ENCODE measurements around the gene NCOA1. TPM values are rescaled to one million over a fixed set of nuclear protein-coding genes. Genes with fewer than 3 reads are reported as not detected.
"Not testable (repeated sequence)": the region's sequence is repeated elsewhere in the genome, so short reads cannot be mapped to it uniquely, and the experiment has no call there.

Gene NCOA1
- total RNA-seq, 1 experiment from 2014 or later = 2.4 TPM

DNA sequence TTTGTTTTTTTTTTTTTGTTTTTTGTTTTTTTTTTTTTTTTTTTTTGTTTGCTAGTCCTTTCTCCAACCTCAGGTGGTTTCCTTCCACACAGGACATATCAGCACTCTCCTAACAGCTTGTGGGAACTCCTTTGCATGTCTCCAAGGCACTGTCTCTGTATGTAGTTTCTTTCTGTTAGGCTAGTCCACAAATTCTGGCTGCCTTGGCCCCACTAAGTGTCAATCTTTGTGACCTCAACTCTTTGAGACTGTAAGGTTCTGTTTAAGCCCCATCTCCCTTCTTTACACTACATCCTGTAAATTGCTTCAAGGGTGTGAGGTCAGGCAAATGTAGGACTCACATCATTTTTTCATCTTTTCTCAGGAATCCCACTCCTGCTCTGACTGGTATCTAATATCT is 85.1 kb downstream of the NCOA1 start:
- Histone ChIP-seq H3K27me3 (no peaks in the 10 kb centered on the region), H3K4me3 (no peak overlapping the region), H3K36me3 (no peaks in the 10 kb centered on the region), H3K9me3 (no peaks in the 10 kb centered on the region)
- no peak for DNase-seq

DNA sequence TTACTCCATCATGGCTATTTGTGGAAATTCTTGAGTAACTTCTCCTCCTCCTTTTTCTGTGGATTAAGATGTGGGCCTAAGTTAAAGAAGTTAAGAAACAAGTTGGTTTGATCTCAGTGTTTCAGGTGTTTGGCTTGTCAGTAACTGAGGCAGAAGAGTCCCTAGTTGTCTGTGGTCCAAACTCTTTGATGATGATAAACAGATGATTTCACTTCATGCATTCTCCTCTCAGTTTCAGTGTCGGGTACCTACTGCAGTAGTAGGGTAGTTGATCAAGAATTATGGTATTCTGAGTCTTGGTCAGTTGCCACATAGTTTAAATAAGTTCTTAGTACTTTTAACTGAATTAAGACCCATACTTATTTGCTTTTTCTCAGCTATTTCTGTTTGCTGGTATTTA is 85.6 kb downstream of the NCOA1 start:
- Histone ChIP-seq H3K4me3 (no peak overlapping the region), H3K9me3 (no peaks in the 10 kb centered on the region), H3K27me3 (no peaks in the 10 kb centered on the region), H3K36me3 (no peaks in the 10 kb centered on the region)
- no peak for DNase-seq

GRCh38 chr2:24577481-24577880 is 86.4 kb downstream of the NCOA1 start:
- Histone ChIP-seq H3K27me3 (no peaks in the 10 kb centered on the region), H3K36me3 (no peaks in the 10 kb centered on the region), H3K4me3 (no peak overlapping the region), H3K9me3 (no peaks in the 10 kb centered on the region)
- no peak for DNase-seq

GRCh38 chr2:24579053-24579803 is 88.2 kb downstream of the NCOA1 start:
- no peak for DNase-seq
- Histone ChIP-seq H3K27me3 (no peaks in the 10 kb centered on the region), H3K4me3 (no peak overlapping the region), H3K9me3 (no peaks in the 10 kb centered on the region; the same call in 1 of the 2 replicates), H3K36me3 (no peaks in the 10 kb centered on the region)

DNA sequence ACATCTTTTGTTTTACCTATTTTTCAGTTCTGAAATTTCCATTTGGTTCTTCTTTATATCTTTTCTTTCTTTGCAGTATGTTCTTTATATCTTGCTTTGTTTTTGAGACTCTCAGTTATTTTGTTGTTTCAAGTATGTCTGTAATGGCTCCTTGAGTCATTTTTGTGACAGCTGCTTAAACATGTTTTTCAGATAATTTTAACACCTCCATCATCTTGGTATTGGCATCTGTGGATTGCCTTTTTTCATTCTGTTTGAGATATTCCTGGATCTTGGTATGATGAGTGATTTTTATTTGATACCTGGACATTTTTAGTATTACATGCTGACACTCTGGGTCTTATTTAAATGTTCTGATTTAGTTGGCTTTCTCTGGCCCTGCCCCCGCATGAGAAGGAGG is 89.5 kb downstream of the NCOA1 start:
- Histone ChIP-seq H3K36me3 (no peaks in the 10 kb centered on the region), H3K9me3 (no peaks in the 10 kb centered on the region; the same call in 1 of the 2 replicates), H3K4me3 (no peak overlapping the region), H3K27me3 (no peaks in the 10 kb centered on the region)
- DNase-seq = no peak

DNA sequence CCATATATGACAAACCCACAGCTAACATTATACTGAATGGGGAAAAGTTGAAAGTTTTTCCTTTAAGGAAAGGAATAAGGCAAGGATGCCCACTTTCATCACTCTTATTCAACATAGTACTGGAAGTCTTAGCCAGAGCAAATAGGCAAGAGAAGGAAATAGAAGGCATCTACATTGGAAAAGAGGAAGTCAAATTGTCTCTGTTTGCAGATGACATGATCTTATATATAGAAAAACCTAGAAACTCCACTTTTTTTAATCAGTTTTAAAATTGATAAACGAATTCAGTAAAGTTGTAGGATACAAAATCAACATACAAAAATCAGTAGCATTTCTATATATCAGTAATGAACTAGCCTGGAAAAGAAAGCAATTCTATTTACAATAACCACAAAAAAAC is 90.9 kb downstream of the NCOA1 start:
- H3K27me3 ChIP-seq, DNase-seq, H3K36me3 ChIP-seq, H3K9me3 ChIP-seq, H3K4me3 ChIP-seq: not testable (repeated sequence)

- Histone ChIP-seq H3K4me3 (no peak overlapping the region), H3K9me3 (no peaks in the 10 kb centered on the region; the same call in 1 of the 2 replicates), H3K27me3 (no peaks in the 10 kb centered on the region), H3K36me3 (no peaks in the 10 kb centered on the region)
- DNase-seq = no peak
These were observed 95.9 kb downstream of the NCOA1 start for GRCh38 chr2:24586955-24587354.

DNA sequence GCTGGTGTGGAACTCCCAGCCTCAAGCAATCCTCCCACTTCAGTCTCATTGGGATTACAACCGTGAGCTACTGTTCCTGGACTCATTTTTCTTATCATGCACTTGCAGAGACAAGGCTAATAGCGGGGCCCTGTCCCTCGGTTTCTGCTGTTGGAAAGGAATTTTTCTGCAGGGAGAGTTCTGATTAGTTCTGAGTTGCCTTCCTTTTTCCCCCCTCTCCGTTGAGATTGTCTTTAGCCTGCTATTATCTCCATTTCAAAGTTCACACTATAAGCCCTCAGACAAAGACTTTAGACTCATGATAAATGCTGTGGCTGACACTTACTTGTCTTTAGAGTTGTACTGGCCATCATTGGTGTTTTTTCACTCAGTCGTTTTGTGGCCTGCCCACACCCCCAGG is 97.2 kb downstream of the NCOA1 start:
- Histone ChIP-seq H3K4me3 (no peak overlapping the region), H3K27me3 (no peaks in the 10 kb centered on the region), H3K36me3 (no peaks in the 10 kb centered on the region), H3K9me3 (no peaks in the 10 kb centered on the region)
- no peak for DNase-seq

GRCh38 chr2:24592441-24593100 is 101.5 kb downstream of the NCOA1 start:
- H3K4me3 ChIP-seq = no peak overlapping the region
- no peaks in the 10 kb centered on the region for H3K9me3 ChIP-seq
- H3K27me3 ChIP-seq = no peaks in the 10 kb centered on the region
- no peaks in the 10 kb centered on the region for H3K36me3 ChIP-seq
- no peak for DNase-seq

GRCh38 chr2:24594283-24594682 is 103.2 kb downstream of the NCOA1 start:
- no peak for DNase-seq
- Histone ChIP-seq H3K27me3 (no peaks in the 10 kb centered on the region), H3K4me3 (no peak overlapping the region), H3K36me3 (no peaks in the 10 kb centered on the region), H3K9me3 (no peaks in the 10 kb centered on the region)

DNA sequence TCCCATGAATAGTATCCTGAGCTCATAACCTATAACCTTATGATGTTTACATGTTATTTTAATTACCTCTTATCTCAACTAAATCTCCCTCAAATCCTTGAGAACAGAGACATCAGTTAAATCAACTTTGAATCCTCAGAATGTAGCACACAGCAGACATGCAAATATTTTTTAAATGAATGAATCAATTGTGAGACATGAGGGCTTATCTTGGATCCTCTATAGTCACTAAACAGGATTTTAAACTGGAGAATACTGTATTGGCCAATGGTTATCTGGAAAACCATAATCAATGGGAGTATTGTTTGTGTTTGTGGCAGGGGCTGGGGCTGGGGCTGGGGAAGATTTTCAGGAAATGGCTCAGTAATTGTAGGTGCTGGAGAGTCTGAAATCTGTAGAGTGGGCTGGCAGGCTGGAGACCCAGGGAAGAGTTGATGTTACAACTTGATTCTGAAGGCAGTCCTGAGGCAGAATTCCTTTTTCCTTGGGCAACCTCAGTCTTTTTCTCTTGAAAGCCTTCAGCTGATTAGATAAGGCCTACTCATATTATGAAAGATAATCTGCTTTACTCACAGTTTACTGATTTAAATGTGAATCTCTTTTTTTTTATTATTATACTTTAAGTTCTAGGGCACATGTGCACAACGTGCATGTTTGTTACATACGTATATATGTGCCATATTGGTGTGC is 106.3 kb downstream of the NCOA1 start:
- no peak for DNase-seq

DNA sequence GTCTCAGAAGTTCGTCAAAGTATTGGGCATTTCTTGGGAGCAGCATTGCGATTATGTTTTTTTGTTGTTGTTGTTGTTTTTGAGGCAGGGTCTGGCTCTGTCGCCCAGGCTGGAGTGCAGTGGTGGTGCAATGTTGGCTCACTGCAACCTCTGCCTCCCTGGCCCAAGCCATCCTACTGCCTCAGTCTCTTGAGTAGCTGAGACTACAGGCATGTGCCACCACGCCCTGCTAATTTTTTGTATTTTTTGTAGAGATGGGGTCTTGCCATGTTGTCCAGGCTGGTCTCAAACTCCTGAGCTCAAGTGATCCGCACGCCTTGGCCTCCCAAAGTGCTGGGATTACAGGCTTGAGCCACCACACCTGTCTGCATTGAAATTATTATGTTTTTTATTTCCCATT is 109.1 kb downstream of the NCOA1 start:
- not testable (repeated sequence) for H3K36me3 ChIP-seq, H3K27me3 ChIP-seq, H3K9me3 ChIP-seq, DNase-seq, H3K4me3 ChIP-seq

More for the DNA sequence above, 106.3 kb downstream of the NCOA1 start:
- H3K9me3 ChIP-seq = no peaks in the 10 kb centered on the region
- H3K4me3 ChIP-seq = no peak overlapping the region
- H3K36me3 ChIP-seq = no peaks in the 10 kb centered on the region
- H3K27me3 ChIP-seq = no peaks in the 10 kb centered on the region

- no peaks in the 10 kb centered on the region for H3K9me3 ChIP-seq
- no peak overlapping the region for H3K4me3 ChIP-seq
- no peak for DNase-seq
- no peaks in the 10 kb centered on the region for H3K27me3 ChIP-seq
- no peaks in the 10 kb centered on the region for H3K36me3 ChIP-seq
These were observed 120.6 kb downstream of the NCOA1 start for GRCh38 chr2:24611631-24612030.

DNA sequence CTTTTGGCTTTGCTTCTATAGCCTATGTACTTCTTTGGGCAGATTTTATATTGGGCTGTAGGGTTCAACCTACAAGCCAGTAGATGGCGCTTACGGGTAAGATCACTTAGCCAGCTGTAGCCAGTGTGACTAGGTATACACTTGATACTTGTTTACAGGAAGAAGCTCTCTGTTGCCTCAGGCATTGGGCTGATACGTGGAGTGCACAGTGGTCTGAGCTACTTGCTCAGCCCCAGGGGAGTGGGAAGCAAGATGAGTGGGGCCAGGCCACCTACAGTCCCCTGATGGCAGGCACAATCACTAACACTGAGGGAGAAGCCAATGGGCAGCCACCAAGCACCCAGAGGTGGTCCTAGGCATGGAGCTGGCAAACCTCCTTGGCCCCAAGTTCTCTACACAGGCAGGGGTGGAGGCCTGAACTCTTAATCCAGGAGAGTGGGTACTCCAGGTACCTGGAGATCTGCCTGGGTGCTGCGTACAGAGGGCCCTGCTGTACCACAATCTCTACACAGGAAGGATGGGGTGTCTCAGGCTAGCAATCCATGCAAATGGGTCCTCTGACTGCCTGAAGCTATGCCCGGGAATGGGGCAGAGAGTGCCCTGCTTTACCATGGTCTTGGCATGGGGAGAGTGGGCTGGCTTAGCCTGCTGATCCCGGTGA is 122.2 kb downstream of the NCOA1 start:
- Histone ChIP-seq H3K36me3 (no peaks in the 10 kb centered on the region), H3K27me3 (no peaks in the 10 kb centered on the region), H3K4me3 (no peak overlapping the region), H3K9me3 (no peaks in the 10 kb centered on the region)
- DNase-seq = no peak

- Histone ChIP-seq H3K4me3 (no peak overlapping the region), H3K9me3 (no peaks in the 10 kb centered on the region), H3K27me3 (no peaks in the 10 kb centered on the region), H3K36me3 (no peaks in the 10 kb centered on the region)
- no peak for DNase-seq
These were observed 125.6 kb downstream of the NCOA1 start for GRCh38 chr2:24616616-24617015.

- DNase-seq = no peak
- no peaks in the 10 kb centered on the region for H3K36me3 ChIP-seq
- no peaks in the 10 kb centered on the region for H3K27me3 ChIP-seq
- H3K4me3 ChIP-seq = no peak overlapping the region
- H3K9me3 ChIP-seq = no peaks in the 10 kb centered on the region
These were observed 126.4 kb downstream of the NCOA1 start for GRCh38 chr2:24617424-24617823.

- no peak for DNase-seq
- Histone ChIP-seq H3K9me3 (no peaks in the 10 kb centered on the region), H3K27me3 (no peaks in the 10 kb centered on the region), H3K36me3 (no peaks in the 10 kb centered on the region), H3K4me3 (no peak overlapping the region)
These were observed 127.1 kb downstream of the NCOA1 start for GRCh38 chr2:24618144-24618543.

Data from MG63 (cell line).